GM18868 (cell line): ENCODE data around the gene IGF2BP1.
"Not testable (repeated sequence)": the region's sequence is repeated elsewhere in the genome, so short reads cannot be mapped to it uniquely, and the experiment has no call there.

Source experiments
- ATAC-seq: cut with Tn5 transposase; IDR thresholded peaks from one replicate; pipeline ENCODE4 v1.9.1; 2021; ENCODE audit warnings: mild to moderate bottlenecking, moderate library complexity; ENCODE audit not compliant: unreplicated experiment

Gene IGF2BP1

DNA sequence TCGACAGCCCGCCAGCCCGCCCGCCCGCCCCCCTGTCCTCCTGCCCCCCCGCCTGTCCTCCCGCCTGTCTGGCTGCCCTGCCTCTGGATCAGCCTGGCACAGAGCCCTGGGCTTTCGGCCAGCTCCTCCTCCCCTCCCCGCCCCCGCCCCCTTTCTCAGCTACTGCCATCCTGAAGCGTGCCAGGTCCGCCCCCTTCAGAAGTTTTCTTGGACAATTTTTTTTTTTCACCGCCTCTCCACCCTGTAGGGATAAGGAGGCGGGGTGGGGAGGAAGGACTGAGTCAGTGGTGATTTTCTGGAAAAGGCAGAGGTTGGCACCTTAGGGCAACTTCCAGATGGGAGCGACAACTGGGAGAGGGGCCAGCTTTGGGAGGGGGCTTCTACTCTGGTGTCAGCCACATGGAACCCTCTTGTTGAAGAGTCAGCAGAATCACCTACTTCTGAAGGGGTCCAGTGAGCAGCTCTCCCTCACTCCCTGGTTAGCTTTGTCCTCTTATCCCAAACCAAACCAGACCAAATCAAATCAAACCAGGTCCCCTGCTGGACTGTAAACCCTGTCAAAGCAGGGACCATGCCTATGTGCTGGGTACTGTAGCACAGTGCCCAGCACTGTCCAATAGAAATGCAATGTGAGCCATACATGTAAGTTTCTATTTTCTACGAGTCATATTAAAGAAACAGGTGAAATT lies 19.7 kb downstream of the IGF2BP1 start:
- no peak for ATAC-seq

DNA sequence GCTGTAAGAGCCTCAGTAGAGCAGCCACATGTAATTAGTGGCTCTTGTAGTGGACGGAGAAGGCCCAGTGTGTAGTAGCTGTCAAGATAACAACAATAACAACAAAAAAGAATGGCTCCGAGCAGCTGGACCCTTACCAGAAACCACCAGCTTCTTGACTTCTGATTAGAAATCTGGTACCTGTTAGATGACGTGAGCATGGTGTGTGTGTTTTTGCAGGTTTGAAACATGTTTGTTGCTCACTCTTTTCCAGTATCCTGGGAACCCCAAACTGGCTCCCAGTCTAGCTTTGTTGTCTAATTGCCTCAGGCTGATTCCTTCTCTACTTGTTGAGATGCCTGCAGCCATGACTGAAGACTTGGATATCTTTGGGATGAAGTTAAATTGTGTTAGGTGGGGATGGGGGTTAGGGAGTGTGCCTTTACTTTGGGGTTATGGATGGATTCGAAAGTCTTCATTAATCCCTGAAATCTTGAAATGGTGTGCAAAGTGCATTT lies 21.0 kb downstream of the IGF2BP1 start:
- no peak for ATAC-seq

DNA sequence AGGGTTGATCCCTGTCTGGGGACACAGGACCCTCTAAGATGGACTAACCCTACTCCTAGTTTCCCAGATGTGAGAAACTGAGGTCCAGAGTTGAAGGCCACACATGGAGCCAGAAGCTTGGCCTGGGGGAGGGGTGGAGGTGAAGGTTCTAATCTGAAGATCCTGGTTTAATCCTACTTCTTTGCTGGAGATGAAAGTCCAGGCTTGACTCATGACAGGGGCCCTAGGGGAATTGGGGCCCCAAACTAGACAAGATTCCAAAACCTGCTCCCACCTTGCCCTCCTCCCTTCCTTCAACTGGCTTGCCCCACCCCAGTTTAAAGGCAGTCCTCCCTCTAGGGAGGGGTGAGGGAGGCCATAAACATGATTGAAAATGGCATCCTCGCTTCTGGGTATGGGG lies 21.6 kb downstream of the IGF2BP1 start:
- no peak for ATAC-seq

DNA sequence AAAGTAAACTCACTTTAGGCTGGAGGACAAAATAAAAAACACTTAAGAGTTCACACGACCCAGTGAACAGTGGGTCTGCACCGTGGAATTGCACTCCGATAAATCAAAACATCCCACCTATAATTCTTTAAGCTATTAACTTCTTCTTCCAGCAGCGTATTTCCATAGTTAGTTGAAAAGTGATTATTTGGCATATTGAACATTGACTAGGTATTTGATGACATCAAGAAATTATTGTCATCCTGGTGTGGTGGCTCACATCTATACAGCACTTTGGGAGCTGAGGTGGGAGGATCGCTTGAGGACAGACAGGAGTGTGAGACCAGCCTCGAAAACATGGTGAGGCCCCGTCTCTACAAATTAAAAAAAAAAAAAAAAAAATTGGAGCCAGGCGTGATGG lies 23.4 kb downstream of the IGF2BP1 start:
- no peak for ATAC-seq

DNA sequence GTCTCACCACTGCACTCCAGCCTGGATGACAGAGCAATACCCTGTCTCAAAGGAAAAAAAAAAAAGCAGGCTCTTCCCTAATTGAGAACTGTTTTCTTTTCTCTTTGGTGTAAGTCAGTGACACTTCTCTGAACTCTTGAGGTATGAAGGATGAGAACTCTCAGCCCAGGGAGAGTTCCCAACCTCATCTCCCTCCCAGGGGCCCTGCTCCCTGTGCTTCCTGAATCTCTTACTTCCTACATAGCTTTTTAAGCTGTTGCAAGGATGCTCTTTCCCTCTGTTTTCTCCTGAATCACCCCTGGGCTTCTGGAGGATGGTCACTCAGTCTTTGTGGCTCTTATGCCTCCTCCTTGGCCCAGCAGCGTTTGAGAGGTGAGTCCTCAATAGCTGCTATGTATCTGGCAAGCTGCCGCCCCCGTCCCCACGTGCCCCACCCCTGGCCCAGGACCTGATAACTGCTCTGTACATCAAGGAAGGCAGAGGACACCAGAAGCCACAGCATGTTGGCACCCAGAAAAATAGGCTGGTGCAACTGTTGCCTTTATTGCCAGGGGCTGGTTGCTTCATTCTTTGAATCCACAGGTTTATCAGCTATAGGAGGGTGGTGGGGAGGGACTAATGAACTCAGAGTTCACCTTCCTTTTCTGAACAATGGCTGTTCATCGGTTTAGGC lies 24.0 kb downstream of the IGF2BP1 start:
- no peak for ATAC-seq

DNA sequence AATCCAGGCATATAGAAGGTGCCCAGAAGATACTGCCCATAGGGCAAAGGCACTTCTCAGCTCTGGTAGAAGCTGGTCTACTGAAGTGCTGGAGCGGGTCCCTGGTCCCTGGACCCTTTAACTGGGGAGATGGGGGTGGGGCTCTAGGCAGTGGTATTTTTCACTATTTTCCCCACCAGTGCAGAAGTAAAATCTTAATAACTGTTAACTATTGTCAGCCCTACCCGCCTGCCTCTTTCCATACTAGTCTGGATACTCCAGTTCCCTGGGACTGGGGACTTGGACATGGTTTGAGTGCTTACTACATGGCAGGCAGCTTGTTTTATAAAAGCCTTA lies 24.6 kb downstream of the IGF2BP1 start:
- ATAC-seq, result no peak

DNA sequence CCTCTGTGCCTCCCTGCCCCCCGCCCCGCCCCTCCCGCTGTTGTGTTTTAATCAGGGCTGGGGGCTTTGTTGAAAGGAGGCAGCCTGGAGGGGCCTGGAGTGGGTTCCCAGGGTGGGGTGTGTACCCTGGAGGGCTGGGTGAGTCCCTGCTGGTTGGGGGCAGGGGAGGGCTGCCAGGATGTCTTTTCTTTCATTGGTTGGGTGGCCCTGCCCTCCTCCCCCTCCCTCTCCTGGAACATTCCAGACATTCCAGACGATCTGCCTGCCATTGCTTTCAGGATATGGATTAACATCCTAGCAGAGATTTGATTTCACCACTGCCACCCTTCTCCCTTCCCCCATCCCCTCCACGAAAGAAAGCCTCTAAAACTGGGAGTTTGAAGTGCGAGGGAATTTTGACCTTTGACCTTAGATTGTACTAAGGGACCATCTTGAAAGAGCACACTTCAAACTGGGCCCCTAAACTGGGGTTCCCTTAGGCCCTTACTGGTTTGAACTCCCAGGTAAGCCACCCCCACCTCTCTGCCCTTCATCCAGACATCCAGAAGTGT lies 25.3 kb downstream of the IGF2BP1 start:
- no peak for ATAC-seq

DNA sequence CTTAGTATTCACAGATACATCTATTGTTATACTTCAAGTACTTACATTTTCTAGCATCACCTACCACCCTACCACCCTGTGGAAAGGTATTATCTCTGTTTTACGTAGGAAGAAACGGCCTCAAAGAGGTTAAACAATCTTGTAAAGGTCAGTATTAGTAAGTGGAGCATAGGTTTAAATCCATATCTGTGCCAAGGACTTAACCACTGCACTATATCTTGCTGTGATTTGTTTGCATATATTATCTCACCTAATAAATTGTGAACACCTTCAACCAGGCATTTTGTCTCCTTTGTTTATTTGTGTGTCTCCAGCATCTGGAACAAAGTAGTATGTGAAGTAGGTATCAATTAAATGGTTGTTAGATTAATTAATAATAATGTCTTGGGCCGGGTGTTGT lies 27.3 kb downstream of the IGF2BP1 start:
- no peak for ATAC-seq

DNA sequence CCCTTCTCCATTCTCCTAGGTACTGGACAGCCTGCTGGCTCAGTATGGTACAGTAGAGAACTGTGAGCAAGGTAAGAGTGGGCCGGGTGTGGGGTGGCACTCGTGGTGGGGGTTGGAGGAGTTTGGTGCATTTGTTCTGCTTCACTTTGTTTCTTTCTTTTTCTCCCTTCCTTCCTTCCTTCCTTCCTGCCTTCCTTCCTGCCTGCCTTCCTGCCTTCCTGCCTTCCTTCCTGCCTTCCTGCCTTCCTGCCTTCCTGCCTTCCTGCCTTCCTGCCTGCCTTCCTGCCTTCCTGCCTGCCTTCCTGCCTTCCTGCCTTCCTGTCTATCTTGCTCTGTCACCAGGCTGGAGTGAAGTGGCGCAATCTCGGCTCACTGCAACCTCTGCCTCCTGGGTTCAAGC lies 29.3 kb downstream of the IGF2BP1 start:
- ATAC-seq, result not testable (repeated sequence)

DNA sequence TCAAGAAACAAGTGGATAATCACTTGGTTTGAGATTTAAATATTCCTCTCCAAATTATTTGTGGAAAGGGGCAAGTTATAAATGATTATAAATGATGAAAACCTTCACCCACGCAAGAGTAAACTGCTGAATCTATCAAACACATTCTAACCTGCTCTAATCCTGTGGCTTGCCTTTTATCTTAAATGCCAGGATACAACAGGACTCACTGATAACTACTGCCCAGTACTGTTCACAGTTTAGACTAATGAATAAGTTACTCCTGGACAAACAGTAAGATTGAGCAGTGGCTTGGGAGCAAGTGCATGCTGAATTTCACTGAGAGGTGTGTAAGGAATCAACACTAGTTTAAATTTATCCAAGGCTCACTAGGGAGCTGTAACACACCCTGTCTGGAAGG lies 31.1 kb downstream of the IGF2BP1 start:
- ATAC-seq, result no peak

DNA sequence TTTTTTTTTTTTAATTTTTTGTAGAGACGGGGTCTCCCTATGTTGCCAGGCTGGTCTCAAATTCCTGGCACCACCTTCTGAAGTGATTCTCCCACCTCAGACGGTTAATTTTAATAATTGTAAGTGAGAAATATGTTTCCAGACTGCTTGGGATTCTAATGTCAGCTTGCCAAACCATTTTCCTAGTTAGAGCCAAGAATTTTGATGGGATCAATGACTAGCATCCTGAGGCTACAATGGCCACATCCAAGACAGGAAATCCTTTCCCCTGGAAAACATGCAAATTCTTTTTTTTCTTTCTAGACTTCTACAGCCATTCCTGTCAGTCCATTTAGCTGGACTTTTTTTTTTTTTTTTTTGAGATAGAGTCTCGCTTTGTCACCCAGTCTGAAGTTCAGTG lies 32.6 kb downstream of the IGF2BP1 start:
- no peak for ATAC-seq

DNA sequence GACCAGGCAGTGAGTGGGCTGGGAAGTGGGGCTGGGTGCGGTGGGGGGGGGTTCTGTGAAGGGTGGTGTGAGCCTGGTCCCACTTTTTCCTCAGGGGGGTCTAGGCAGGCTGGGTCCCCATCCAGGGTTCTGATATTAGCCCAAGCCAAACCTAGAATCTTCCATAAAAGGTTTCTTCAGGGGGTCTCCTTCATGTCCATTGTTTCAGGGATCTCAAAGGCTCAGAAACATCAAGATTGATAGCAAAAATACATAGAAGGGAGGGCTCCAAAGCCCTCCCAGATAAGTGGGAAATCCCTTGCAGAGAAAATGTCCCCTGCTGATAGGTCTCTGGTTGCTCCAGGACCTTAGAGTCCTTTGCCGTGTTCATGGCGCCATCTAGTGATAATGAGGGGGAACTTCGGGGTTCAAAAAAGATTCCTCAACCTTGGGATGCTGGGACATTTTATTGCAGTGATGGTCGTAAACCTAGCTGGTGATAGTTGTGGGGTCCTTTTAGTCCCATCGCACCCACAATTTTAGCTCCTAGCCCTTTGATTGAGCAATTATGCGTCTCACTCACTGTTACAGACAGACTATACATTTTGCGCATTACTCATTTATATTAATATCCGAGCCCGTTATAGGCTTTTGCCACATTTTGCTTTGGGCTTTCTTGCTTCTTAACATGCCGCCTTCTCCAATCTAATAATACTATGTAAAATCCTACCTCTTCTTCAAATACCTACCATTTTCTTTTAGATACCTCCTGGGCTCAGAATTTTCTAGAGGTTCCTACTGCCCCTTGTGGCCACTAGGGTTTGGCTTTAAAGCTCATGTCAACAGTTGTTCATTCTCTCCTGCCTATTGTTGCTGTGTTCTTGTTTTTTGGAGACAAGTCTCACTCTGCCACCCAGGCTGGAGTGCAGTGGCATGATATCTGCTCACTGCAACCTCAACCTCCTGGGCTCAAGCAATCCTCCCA lies 35.1 kb downstream of the IGF2BP1 start:
- ATAC-seq, result no peak

DNA sequence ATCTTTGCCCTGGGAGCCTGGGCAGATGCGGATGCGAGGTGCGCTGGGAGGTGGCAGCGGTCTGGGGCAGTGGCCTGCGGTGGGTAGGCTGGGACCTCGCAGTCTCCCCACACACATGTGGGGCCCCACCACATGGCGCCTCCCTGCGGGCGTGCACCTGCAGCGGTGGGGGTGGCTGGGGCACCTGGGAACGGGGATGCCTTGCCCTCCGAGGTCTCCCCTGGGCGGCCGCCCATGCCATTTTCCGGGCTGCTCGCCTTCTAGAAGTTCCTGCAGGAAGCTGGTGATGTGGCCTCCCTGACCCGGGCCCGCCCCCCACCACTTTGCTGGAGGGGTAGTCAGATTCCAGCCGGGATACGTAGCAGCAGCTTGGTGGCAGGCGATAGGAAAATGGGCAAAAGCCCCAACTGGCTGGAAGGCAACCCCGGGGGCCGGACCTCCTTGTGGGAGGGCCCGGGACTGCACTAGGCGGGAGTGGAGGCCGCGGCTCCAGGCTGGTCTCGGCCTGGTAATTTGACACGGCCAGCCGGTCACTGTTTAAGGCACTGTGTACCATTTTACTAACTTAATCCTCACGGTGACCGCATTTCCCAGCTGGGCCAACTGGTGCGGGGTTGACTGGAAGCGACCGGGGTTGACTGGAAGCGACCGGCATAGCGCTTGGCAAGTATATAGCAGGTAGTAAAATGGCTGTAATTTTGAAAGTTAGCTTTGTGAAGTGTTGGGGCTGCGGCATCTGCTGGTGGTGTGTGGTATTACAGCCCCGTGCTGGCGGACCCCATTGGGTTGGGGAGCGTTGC lies 38.5 kb downstream of the IGF2BP1 start:
- no peak for ATAC-seq

DNA sequence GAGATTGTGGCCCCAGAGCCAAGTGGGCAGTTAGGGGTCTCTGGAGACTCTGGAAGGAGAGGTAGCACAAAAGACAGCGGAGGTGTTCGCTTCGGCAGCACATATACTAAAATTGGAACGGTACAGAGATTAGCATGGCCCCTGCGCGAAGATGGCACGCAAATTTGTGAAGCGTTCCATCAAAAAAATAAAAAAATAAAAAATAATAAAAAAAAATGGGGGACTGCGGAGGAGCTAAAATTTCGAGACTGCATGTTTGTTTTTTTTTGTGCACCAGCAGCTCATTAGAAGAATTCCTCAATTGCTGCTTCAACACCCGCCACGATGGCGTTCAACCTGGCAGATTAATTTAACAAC lies 39.1 kb downstream of the IGF2BP1 start:
- ATAC-seq, result no peak

DNA sequence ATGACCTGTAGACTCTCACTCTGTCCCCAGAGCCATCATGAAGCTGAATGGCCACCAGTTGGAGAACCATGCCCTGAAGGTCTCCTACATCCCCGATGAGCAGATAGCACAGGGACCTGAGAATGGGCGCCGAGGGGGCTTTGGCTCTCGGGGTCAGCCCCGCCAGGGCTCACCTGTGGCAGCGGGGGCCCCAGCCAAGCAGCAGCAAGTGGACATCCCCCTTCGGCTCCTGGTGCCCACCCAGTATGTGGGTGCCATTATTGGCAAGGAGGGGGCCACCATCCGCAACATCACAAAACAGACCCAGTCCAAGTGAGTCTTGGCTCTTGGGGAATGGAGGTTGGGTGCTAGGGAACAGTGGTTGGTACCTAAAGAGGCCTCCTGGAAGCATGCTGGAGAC lies 41.0 kb downstream of the IGF2BP1 start:
- ATAC-seq, result no peak

DNA sequence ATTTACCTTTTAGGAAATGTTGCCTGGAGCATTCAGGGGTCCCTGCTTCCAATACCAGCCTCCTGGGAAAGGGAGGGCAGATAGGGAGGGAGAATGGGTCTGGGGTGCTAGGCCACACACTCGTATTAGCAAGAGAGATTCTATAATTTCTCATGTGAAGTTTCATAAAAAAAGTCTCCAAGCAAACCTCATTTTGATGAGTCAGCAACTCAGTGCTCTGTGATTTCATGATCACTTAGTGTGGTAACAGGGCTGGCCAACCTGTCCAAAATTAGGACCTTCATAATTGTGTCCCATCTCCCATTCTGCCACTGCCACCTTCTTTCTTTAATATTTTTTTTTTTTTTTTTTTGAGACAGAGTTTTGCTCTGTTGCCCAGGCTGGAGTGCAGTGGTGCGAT lies 41.4 kb downstream of the IGF2BP1 start:
- no peak for ATAC-seq

DNA sequence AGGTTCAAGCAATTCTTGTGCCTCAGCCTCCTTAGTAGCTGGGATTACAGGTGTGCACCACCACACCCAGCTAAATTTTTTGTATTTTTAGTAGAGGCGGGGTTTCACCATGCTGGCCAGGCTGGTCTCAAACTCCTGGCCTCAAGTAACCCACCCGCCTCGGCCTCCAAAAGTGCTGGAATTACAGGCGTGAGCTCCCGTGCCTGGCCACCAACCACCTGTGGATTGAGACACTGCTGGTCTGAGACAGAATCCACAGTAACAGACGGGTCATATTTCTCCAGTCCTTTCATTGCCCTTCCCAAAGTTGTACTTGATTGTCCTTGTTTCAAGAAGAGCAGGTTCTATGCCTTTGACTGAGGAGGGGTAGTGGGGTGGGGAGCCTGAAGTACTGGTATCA lies 42.3 kb downstream of the IGF2BP1 start:
- not testable (repeated sequence) for ATAC-seq

DNA sequence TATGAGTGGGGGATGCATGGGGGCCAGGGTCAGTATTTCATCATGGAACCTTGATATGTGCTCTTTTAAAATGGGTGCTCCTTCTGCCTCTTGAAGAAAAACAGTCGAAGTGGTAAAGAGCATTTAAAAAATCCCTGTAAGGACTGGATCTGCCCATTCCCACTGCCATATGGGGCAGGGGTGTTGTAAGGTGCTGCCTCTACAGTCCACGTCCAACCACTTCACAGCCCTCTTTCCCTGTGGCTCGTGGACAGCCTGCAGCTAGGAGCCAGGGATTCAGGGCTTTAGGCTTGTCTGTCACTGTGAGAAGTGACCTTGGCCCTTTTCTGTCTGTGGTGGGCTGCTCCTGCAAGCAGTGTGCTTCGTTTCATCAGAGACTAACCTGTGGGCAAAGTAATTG lies 44.3 kb downstream of the IGF2BP1 start:
- no peak for ATAC-seq

DNA sequence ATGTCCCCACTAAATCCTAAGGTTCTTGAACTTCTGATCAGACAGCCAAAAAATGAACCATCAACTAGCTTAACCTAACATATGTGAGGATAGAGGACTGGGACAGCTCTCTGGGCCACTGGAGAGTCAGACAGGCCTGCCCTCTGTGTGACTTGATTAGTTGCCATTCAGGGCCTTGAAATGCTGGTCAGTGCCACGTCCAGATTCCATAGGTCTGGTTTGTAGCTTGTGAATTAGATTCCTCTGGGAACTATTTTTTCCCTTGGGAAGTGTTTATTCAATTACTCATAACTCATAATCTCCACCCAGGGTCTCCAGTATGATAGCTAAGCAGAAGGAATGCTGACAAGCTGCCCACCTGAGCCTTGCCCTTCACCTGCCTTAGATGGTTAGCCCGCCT lies 48.2 kb downstream of the IGF2BP1 start:
- no peak for ATAC-seq

DNA sequence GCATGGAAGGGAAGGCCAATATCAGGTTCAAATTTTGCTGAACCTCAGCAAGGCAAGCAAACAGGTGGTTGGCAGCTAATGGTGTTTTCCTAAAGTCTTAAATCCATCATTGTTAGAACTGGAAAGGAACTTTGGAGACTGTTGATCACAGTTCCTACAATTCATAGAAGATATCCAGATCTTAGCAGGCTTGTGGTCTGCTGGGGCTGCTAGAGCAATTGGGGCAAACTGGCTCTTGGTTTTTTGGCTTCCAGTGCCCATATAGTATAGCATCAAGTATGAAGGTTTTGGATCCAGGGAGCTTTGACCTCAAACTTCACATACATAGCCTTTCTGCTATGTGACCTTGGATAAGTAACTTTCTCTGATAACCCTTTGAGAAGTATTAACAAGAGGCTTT lies 49.7 kb downstream of the IGF2BP1 start:
- ATAC-seq, result no peak

DNA sequence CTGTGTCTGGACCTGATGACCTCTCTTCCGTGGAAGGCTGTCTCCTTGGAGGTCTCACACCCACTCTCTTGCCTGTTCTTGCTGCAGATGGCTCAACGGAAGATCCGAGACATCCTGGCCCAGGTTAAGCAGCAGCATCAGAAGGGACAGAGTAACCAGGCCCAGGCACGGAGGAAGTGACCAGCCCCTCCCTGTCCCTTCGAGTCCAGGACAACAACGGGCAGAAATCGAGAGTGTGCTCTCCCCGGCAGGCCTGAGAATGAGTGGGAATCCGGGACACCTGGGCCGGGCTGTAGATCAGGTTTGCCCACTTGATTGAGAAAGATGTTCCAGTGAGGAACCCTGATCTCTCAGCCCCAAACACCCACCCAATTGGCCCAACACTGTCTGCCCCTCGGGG lies 52.1 kb downstream of the IGF2BP1 start:
- no peak for ATAC-seq
